GM11168 (cell line): Measurements from ENCODE around the gene ALDH16A1.

Experiments used
- in situ Hi-C: fragments of 300-500 bp; cut with MboI; formaldehyde crosslinking; loops from one replicate; pipeline ENCODE4 v1.12.0; 2022; ENCODE audit warnings: low sequenced_read_pairs; ENCODE audit not compliant: unreplicated experiment

The ALDH16A1 gene

DNA sequence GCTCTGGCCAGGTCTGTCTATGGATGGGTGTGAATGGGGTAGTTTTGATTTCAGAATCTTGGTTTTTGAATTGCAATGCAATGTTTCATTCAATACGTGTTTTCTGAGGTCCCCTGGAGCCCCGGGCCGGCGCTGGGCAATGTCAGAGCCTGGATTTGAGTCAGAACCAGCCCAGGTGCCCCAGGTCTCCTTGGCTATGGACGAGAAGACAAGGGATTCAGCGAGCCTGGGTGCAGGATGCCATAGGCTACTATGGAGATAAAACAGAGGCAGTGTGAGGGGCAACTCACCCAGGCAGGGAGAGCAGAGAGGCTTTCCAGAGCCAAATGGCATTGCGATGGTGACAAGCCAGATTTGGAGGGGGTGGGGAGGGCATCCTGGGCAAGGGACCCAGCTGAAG lies 33.2 kb downstream of the ALDH16A1 start:
- in situ Hi-C loops = no loop called here

DNA sequence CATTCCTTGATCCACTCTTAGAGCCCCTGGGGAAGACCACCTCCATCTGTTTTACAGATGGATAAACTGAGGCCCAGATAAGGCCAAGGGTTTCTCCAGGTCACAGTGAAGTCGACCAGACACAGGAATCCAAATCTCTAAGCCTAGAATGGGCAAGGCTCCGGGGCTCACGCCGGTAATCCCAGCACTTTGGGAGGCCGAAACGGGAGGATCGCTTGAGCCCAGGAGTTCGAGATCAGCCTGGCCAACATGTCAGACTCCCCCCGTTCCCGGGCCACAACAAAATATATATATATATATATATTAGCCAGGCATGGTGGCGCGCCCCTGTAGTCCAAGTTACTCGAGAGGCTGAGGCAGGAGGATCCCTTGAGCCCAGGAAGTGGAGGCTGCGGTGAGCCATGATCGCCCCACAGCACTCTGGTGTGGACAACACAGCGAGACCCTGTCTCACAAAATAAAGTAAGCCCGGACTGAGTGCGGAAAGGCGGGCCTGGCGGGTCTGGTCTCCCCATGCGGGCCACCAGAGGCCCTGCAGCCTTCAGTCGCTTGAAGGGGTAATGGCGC lies 33.8 kb downstream of the ALDH16A1 start:
- in situ Hi-C loops = no loop called here

DNA sequence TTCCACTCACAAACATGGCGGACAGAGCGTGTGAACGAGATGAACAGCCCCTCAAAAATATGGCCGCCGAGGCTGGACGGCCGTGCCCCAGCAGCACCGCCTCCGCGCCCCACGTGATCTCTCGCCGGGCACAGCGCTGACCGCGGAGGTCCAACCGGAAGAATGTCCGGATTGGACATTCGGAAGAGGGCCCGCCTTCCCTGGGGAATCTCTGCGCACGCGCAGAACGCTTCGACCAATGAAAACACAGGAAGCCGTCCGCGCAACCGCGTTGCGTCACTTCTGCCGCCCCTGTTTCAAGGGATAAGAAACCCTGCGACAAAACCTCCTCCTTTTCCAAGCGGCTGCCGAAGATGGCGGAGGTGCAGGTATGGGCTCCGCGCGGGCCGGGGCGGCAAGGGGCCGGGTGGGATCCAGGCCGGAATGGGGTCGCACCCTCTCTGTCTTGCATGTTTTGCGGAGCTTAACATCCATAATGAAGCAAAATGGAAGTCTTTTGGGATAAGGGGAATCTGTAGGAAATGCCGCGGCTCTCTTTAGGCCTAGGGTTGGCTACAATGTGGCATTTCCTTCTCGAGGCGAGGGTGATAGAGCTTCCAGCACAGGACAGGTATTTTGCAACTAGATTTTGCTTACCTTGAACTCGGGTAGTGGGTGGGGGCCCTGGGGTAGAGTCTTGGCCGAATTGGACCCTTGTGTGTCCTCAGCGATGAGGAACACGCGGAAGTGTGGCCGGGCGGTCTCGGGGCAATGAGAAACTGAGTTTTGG lies 34.4 kb downstream of the ALDH16A1 start, which contains the start of gene RPL13A:
TSS of gene RPL13A (plus strand) at position 332 of the 769 bp plus-strand sequence. CDS start at position 354, 22 bp downstream.
- in situ Hi-C loops = no loop called here

DNA sequence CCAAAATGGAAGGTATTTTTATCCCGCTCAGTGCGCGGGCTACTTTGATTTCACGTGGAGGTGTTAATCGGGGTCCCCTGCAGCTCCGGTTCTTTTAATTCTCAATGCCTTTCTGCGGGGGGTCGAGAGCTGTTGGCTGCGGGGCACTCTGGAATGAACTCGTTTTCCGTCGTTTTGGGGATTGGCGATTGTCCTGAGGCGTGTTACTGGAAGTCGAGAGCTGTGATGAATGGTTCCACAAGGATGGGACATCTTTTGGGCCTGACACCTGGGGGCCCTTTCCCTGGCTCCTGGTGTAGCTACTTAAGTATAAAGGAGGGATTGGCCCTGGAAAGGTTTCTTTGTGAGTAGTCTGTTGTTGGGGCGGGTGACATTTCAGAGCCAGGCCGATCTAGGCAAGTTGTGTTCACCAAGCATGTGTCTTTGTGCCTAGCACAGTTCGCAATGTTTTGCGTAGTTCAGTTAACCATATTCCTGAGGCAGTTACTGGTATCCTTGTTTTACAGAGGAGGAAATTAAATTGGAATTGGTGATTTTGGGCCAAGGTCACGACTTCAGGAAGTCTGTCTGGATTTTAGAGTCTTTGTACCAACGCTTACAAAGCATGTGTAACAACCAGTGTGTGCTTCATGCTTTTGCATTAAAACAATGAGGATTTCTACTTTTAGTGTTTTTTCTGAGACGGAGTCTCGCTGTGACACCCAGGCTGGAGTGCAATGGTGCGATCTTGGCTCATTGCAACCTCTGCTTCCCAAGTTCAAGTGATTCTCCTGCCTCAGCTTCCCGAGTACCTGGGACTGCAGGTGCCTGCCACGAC lies 35.2 kb downstream of the ALDH16A1 start:
- in situ Hi-C loops = no loop called here

DNA sequence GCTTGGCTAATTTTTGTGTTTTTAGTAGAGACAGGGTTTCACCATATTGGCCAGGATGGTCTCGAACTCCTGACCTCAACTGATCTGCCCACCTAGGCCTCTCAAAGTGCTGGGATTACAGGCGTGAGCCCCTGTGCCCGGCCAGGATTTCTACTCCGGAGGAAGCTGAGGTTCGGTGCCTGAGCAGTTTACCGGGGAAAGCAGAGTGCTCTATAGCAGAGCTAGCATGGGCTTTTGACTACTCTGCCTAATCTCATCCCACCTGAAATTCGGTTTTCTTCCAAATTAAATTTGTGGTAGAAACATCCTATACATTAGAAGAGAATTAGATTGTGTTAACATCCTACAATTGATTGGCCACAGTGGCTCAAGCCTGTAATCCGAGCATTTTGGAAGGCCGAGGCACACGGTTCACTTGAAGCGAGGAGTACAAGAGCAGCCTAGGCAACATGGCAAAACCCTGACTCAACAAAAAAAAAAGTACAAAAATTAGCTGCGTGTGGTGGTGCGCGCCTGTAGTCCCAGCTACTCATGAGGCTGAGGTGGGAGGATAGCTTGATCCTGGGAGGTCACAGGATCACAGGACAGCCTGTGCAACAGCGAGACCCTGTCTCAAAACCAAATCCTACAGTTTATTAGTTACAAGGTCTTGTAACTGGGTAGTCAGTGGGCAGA lies 36.0 kb downstream of the ALDH16A1 start:
- in situ Hi-C loops = no loop called here

DNA sequence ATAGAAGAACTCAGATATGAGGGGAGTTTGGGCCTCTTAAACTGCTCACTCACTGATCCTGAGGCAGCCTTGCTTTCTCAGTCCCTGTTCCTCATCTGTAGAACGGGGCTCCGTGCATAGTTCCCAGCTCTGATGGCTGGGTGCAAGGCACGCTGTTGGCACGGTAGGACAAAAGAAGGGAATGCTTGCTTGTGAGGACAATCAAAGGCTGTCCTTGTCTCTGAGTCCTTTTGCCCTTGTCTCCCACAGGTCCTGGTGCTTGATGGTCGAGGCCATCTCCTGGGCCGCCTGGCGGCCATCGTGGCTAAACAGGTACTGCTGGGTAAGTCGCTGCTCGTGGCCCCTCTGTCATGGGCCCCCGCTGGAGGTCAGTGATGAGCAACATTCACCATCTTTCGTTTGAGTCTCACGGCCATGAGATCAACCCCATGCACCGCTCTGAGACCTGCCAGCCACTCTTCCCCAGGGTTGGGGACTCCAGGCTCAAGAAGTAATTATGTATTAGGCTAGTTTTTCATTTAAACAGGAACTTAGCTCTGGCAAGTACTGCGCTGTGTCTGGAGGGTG lies 36.7 kb downstream of the ALDH16A1 start:
- in situ Hi-C loops = no loop called here

DNA sequence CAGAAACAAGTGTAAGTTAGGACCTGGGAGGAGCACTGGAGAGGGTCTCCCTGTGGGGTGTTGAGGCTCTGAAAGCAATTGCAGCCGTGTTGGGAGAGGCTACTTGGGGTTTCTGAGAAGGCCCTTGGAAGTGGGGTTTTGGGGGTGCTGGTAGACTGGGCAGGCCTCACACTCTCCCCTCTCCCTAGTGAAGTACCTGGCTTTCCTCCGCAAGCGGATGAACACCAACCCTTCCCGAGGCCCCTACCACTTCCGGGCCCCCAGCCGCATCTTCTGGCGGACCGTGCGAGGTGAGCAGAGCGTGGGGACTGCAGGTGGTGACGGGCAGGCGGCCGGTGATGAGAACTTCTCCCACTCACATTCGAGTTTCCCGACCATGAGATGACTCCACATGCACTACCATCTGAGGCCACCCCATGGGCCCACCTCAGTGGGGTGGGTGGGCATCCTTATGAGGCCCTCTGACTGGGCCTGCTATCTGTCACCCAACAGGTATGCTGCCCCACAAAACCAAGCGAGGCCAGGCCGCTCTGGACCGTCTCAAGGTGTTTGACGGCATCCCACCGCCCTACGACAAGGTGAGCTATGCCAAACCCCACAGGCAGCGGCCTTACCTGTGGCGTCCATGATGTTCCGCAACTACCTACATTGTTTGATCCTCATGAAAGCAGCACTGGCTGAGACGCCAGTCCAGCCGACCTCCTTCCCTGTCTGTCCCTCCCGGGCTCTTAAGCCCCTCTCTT lies 37.4 kb downstream of the ALDH16A1 start:
- in situ Hi-C loops = no loop called here

DNA sequence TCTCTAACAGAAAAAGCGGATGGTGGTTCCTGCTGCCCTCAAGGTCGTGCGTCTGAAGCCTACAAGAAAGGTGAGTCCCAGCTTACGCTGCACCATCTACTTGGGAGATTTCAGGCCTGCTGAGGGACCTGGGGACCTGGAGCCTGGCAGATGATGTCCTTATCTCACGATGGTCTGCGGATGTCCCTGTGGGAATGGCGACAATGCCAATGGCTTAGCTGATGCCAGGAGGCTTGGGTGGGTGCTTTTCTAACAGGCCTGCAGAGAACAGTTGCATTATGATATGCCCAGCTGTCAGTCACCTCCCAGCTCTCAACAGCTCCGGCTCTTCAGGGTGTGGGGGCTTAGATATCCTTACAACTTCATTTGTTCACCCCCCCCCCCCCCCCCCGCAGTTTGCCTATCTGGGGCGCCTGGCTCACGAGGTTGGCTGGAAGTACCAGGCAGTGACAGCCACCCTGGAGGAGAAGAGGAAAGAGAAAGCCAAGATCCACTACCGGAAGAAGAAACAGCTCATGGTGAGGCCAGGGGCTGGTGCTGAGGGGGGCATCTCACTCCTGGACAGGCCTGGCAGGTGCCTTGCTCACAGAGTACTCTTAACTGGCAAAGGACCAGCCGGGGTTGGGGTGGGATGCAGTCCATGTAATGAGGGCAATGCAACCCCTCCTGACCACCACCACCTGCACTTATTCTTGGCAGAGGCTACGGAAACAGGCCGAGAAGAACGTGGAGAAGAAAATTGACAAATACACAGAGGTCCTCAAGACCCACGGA lies 38.2 kb downstream of the ALDH16A1 start:
- in situ Hi-C loops = no loop called here

DNA sequence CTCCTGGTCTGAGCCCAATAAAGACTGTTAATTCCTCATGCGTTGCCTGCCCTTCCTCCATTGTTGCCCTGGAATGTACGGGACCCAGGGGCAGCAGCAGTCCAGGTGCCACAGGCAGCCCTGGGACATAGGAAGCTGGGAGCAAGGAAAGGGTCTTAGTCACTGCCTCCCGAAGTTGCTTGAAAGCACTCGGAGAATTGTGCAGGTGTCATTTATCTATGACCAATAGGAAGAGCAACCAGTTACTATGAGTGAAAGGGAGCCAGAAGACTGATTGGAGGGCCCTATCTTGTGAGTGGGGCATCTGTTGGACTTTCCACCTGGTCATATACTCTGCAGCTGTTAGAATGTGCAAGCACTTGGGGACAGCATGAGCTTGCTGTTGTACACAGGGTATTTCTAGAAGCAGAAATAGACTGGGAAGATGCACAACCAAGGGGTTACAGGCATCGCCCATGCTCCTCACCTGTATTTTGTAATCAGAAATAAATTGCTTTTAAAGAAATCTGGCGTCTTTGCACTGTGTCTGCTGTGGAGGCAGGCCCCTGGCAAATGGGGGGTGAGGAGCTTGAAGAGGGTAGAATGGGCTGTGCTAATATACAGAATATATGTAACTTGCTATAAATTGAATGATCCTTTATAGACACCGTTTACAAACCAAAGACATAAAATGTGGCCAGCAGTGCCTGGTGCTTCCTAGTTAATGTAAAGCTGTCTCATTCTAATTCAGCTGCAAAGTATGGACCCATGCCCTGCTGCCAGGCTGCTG lies 39.0 kb downstream of the ALDH16A1 start:
- in situ Hi-C loops = no loop called here

DNA sequence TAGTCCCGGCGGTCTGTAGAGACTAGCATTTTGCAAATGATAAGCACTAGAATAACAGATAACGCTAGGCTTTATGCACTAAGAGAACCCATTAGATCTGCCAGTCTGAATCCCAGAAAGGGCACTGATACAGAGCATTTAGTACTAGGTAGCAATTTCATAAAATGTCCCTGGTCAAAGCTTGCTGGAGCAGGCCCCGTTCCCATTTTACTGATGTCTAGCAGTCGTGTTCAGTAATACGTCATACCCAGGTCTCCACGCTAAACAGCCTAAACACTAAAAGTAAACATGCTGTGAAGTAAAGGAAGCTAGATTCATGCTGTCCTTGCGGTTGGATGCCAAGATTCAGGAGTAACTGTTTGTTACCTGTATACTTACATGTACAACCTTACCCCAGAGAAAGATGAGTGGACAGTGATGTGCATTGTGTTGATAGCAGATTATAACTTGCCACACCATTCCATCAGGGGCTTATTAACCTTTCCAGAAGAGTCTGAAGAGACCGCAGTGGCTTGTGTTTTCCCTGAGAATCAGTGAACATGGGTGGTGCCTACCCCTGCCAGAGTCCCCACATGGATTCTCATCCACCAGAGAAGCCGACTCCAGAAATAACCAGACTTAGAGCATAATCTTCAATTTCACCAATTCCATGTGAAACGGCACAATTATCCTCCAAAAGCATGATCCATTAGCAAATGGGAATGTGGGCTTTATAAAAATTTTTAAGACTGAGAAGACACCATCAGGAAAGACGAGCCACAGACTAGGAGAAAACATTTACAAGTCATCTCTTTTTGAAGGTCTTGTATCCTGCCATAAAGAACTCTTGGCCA lies 39.8 kb downstream of the ALDH16A1 start:
- in situ Hi-C loops = no loop called here

DNA sequence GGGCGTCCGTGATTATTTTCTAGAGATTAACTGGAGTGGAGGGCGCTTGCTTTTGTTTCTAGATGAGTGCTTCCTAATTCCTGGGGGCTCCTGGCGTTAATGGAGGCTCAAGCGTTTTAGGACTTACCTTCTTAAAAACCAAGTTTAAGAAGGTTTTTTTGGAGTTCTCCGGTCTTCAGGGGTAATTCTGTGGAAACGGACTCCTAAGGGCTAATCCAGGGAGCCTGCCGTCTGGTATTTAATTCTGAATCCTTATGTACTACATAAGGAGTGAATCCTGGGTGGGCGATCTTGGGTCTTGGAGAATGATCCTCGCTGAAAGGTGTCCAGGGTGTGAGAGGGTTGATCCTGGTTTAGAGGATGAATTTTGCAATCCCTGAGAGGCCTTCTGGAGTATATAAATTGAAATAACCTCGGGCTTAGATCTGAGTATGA lies 43.6 kb downstream of the ALDH16A1 start:
- in situ Hi-C loops = no loop called here

DNA sequence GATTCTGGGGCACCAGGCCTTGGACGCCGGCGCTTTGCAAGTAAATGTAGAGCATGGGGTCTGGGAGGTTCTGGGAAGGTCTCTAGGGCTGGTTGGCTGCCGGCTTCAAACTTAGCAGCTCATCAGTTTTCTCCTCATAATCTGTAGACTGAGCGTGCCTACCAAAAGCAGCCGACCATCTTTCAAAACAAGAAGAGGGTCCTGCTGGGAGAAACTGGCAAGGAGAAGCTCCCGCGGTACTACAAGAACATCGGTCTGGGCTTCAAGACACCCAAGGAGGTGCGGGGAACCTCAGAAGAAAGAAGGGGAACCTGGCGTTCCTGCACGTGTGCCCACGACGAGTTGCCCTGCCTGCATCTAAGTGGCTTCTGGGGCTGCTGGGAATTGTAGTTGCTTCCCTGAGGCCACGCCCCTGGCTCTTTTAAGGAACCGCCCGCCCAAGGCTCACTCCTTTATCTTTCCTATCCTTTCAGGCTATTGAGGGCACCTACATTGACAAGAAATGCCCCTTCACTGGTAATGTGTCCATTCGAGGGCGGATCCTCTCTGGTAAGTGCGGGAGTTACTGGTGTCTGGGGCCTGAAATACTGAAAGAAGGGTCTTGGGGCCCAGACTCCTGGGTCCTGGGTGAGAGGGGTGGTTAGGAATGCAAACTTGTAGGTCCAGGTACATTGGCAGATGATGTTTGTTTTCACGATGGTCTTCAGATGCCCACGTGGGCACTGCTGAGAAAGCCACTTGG lies 44.2 kb downstream of the ALDH16A1 start:
- in situ Hi-C loops = no loop called here

DNA sequence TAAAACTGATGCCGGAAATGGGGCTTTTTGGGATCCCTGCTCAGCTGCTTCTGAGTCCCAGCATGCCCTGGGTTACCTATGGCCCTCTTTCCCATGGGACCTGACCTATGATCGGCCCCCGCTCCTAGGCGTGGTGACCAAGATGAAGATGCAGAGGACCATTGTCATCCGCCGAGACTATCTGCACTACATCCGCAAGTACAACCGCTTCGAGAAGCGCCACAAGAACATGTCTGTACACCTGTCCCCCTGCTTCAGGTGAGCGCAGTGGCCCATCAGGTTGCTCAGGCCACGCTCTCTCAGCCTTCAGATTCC lies 44.7 kb downstream of the ALDH16A1 start:
- in situ Hi-C loops = no loop called here

DNA sequence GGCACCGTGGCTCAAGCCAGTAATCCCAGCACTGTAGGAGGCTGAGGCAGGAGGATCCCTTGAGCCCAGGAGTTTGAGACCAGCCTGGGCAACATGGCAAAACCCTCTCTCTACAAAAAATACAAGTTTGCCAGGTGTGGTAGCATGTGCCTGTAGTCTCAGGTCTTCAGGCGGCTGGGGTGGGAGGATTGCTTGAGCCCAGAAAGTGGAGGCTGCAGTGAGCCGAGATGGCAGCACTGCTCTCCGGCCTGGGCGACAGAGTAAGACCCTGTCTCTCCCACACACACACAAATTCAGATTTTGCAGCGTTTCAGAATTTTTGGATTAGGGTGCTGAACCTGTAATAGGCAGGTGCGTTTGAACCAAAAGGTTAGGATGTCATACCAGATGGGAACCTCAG lies 45.5 kb downstream of the ALDH16A1 start:
- in situ Hi-C loops = no loop called here

DNA sequence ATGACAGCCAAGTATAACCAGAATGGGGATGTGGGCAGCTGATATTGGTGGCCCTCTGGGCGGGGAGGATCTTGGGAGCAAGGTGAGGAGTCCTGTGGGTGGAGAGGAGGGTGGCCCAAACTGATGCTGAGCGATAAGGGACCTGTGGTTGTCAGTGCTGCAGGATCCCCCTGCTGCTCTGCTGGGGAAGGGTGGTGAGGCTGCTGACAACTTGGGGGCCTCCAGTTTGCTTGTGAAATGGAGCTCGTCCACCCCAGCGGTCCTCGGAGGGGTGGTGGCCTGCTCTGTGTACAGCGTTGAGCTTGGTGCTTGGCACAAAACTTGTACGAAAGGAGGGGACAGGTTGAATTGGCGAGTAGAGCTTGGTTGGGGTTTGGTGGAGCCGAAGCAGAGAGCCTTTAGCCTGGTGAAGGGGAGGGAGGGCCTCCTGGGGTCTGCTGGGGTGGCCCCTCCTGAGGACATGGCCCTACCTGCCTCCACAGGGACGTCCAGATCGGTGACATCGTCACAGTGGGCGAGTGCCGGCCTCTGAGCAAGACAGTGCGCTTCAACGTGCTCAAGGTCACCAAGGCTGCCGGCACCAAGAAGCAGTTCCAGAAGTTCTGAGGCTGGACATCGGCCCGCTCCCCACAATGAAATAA lies 46.1 kb downstream of the ALDH16A1 start:
- in situ Hi-C loops = no loop called here

DNA sequence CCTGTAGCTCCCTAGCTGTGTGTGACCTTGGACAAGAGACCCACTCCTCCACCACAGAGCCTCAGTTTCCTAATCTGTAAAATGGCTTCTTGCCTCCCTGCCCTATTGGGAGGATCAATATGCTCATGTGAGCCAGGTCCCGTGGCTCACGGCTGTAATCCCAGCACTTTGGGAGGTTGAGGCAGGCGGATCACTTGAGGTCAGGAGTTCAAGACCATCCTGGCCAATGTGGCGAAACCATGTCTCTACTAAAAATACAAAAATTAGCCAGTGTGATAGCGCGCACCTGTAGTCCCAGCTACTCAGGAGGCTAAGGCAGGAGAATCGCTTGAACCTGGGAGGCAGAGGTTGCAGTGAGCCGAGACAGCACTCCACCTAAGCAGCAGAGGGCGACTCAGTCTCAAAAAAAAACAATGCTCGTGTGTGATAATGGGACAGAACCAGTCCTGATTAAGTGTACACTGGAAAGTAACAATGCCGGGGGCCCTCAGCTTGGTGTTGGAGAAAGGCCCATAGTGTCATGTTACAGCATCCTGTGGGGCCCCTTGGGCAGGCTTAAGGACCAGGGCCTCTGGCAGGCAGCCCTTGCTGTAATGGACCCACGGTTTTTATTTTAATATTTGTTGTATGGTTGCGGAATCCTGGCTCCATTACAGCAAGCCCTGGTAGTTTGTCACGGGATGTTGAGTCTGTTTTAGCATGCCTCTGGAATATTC lies 50.0 kb downstream of the ALDH16A1 start:
- in situ Hi-C loops = no loop called here
